Stimulated activated CD8-positive, alpha-beta memory T cell treated with anti-CD3 and anti-CD28 coated beads, Interleukin-4, amount 100 ng/mL, for 24 hours (primary cell): Measurements from ENCODE around the gene APOBEC3C.
"Not testable (repeated sequence)": the region's sequence is repeated elsewhere in the genome, so short reads cannot be mapped to it uniquely, and the experiment has no call there.

Experiments
- DNase-seq: peaks from one replicate; pipeline ENCODE4 v3.0.0-alpha.2; 2020; ENCODE audit warnings: low read depth

Gene APOBEC3C

DNA sequence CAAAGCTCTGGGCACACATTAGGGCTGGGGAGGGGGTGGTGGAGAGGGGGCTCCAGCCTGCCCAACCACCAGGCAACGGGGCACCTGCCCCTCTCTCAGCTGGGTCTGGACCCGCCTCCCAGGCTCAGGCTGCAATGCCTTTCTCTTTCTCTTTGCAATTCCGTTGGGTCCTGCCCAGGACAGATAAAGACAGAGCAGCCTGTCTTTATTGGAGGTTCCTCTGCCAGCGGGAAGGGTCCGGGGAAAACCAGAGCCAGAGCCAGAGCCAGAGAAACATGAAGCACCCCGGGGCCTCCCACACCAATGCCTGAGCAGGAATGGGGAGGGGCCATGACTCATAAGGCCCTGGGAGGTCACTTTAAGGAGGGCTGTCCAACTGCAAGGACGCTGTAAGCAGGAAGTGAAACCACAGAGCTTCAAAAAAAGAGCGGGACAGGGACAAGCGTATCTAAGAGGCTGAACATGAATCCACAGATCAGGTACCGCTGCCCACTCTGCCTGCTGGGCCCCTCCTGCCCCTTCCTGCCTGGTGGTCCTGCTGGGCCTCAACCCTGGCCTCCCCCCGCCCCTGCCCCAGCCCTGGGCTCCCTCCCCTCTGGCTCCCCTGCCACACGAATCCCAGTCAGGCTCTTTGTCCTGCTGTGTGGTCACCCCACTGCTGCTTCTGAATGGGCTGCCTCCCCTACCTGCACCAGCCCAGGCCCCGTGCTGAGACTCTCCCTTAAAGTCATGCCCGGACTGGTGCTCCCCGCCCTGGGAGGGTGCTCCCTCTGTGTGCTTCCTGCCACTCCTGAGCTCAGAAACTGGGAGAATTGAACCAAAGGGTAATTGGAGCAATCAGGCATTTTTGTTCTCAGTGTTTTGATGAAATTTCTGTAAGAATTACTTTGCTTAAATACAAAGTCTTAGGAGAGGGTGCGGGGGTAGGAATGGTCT, 31.8 kb upstream of the APOBEC3C start, which contains the start of gene APOBEC3B:
APOBEC3B (plus strand) TSS at position 356 of the 936 bp plus-strand sequence; CDS start at position 463, 107 bp downstream.
- DNase-seq: peak; percentile 47

- no peak for DNase-seq
These were observed 29.8 kb upstream of the APOBEC3C start for GRCh38 chr22:38984224-38984623.

GRCh38 chr22:38984784-38985757, 29.0 kb upstream of the APOBEC3C start:
- peak; percentile 66 for DNase-seq

GRCh38 chr22:38986629-38987028, 27.4 kb upstream of the APOBEC3C start:
- DNase-seq: no peak

DNA sequence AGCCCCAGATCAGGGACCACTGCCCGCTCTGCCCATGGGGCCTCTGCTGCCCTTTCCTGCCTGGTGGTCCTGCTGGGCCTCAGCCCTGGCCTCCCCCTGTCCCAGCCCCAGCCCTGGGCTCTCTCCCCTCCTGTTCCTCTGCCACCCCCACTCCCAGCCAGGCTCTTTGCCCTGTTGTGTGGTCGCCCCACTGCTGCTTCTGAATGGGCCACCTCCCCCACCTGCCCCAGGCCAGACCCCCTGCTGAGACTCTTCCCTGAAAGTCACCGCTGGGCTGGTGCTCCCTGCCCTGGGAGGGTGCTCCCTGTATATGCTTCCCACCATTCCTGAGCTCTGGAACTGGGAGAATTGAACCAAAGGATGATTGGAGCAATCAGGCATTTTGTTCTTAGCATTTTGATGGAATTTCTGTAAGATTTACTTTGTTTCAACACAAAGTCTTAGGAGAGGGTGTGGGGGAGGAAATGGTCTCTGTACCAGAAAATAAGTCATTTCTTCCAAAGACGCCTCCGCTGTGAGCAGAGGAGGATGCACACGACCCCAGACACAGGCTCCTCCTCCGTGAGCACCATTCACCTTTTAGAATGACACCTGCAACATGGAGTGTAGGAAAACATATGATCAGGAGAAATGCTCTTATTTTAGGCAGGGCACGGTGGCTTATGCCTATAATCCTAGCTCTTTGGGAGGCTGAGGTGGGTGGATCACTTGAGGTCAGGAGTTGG, 26.7 kb upstream of the APOBEC3C start:
- DNase-seq: no peak

- no peak for DNase-seq
These were observed 24.6 kb upstream of the APOBEC3C start for GRCh38 chr22:38989466-38989865.

DNA sequence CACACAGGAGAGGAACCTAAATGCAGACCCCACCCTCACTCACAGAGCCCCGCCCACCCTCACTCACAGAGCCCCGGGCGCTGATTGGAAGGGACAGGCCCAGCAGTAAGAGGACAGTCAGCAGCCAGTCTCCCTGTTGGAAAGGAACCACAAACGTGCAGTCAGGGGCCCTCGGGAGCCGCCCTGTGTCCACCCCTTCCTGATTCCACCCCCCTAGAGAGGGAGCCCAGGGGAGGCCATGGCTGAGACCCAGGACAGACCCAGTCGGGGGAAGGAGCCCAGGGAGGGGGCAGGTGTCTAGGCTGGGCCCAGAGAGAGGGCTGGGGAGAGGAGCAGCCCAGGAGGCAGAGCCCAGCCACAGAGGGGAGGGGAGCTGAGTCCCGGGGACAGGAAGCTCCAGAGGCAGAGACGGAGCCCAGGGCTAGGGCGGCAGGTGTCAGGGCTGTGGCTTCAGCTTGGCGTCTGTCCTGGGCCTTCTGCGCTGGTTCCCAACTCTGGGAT, 21.1 kb upstream of the APOBEC3C start:
- not testable (repeated sequence) for DNase-seq

- no peak for DNase-seq
These were observed 18.0 kb upstream of the APOBEC3C start for GRCh38 chr22:38996105-38996504.

DNA sequence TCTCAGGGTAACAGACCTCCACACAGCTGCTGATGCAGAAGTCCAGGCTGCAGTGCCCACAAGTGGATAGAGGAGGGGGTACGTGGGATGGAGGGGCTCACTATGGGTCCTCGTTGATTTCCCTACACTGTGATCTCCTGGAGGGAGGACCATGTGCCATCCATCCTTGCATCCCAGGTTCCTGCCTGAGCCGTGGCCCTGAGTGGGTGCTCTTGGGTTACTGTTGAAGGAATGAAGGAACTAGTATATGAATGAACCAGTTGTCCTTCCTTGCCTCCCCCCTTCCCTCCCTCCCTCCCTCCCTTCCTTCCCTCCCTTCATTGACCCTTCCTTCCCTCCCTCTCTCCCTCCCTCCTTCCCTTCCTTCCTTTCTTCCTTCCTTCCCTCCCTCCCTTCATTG, 16.5 kb upstream of the APOBEC3C start:
- DNase-seq: no peak

DNA sequence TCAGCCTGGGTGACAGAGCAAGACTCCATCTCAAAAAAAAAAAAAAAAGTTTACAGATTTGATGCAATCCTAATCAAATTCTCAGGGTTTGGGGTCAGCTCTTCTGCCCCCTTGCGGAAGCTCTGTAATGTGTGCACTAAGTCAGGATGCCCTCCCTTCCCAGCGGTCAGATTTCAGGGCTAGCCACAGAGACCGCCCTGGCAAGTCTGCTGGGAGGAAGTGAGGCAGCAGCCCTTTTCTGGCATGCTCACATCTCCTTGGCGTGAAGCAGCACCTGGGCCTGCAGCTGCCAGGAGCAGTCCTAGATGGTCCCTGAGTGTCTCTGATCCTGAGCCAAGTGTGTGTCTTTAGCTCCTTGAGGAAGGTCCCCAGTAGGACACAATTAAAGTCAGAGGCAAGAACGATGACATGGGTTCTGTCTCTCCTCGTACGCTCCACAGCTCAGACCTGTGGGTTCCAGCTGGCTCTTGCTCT, 10.9 kb upstream of the APOBEC3C start:
- DNase-seq: peak; percentile 60

DNA sequence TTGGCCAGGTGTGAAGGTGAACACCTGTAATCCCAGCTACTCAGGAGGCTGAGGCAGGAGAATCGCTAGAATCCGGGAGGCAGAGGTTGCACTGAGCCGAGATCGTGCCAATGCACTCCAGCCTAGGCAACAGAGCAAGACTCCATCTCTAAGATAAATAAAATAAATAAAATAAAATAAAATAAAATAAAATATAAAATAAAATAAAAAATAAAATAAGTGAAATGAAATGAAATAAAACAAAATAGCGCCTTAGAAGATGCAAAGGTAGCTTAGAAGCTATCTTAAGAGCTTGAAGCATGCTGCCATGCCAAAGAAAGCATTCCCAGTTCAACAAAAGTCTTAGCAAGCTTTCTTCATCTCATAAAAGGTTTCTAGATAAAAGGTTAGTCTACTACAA, 6.9 kb upstream of the APOBEC3C start:
- no peak for DNase-seq

DNA sequence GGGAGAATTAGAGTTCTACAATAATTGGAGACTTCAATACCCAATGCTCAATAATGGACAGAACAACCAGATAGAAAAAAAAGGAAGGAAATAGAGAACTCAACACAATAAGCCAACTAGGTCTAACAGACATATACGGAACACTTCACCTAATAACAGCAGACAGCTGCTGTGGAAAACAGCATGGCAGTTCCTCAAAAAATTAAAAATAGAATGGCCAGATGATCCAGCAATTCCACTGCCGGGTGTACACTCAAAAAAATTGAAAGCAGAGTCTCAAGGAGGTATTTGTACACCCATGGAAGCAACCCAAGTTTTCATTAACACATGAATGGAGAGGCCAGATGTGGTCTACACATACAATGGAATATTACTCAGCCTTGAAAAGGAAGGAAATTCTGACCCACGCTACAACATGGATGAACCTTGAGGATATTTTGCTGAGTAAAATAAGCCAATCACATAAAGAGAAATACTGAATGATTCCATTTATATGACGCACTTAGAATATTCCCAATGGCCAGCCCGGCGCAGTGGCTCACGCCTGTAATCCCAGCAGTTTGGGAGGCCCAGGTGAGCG, 5.7 kb upstream of the APOBEC3C start:
- not testable (repeated sequence) for DNase-seq

GRCh38 chr22:39010946-39011345, 3.1 kb upstream of the APOBEC3C start:
- DNase-seq: no peak

DNA sequence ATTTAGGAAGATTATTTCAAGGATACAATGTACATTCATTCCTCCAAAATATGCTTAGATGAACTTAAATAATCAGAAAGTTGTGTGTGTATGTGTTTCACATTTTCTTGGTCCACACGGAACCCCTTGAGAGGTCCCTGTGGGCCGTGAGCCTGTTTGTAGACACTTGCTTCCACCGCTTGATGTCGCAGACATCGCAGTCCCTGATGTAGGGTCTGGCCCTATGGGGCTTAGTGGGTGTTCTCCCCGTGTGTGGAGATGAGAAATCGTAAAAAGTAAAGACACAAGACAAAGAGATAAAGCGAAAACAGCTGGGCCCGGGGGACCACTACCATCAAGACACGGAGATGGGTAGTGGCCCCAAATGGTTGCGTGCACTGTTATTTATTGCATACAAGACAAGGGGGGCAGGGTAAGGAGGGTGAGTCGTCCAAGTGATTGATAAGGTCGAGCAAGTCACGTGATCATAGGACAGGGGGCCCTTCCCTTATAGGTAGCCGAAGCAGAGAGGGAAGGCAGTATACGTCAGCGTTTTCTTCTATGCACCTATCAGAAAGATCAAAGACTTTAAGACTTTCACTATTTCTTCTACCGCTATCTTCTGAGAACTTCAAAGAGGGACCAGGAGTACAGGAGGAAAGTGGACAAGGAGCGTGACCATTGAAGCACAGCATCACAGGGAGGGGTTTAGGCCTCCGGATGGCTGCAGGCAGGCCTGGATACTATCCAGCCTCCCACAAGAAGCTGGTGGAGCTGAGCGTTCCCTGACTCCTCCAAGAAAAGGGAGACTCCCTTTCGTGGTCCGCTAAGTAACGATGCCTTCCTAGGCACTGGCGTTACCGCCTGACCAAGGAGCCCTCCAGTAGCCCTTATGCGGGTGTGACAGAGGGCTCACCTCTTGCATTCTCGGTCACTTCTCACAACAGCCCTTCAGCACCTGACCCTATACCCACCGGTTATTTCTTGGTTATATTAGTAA, 1.2 kb upstream of the APOBEC3C start:
- no peak for DNase-seq

DNA sequence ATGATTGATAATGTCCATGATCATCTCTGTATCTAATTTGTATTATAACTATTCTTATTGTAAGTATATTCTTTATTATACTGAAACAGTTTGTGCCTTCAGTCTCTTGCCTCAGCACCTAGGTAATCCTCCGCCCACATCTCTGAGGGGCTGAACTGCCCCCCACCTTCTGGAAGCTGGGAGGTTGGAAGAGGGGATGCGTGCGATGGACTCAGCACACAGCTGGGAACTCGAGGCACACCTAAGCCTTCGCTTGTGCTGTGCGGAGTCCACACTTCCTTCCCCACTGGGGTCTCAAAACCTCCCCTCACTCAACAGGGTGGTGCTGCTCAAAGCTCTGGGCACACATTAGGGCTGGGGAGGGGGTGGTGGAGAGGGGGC, 506 bp upstream of the APOBEC3C start:
- not testable (repeated sequence) for DNase-seq

DNA sequence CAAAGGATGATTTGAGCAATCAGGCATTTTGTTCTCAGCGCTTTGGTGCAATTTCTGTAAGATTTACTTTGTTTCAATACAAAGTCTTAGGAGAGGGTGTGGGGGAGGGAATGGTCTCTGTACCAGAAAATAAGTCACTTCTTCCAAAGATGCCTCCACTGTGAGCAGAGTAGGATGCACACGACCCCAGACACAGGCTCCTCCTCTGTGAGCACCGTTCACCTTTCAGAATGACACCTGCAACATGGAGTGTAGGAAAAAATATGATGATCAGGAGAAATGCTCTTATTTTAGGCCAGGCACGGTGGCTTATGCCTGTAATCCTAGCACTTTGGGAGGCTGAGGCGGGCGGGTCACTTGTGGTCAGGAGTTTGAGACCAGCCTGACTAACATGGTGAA, 665 bp downstream of the APOBEC3C start:
- DNase-seq: not testable (repeated sequence)

DNA sequence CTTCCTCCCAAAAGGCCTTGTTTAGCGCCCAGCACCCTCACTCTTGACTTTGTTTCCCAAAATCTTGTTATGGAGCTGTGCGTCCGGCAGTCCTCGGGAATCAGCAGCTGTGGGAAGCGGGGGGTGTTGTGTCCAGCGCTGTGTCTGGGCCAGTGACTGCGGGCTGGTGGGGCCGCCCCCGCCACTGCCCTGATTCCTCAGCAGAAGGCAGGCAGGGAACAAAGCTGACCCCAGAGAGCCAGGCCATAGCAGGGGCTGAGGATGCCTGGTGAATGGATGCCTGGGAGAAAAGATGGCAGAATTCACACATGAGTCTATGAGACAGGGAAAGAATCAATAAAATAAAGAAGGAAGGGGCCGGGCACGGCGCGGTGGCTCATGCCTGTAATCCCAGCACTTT, 2.5 kb downstream of the APOBEC3C start:
- no peak for DNase-seq

DNA sequence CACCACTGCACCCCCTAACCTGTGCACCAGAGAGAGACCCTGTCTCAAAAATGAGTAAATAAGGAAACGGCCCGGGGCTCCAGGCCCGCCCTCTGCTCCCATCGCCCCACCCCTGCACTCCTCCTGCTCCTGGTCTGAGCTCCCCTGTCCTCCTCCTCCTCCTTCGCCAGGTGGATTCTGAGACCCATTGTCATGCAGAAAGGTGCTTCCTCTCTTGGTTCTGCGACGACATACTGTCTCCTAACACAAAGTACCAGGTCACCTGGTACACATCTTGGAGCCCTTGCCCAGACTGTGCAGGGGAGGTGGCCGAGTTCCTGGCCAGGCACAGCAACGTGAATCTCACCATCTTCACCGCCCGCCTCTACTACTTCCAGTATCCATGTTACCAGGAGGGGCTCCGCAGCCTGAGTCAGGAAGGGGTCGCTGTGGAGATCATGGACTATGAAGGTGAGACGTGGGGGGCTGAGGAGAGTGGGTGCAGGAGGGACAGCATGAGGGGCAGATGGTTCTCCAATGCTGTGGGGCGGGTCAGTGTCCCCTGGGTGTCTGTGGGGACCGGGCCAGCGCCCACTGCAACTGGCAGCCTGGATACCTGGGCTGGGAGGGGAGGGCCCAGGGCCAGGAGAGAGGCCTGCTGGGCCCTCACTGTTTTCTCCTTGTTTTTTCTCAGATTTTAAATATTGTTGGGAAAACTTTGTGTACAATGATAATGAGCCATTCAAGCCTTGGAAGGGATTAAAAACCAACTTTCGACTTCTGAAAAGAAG, 3.7 kb downstream of the APOBEC3C start:
- no peak for DNase-seq

- DNase-seq: not testable (repeated sequence)
These were observed 6.1 kb downstream of the APOBEC3C start for GRCh38 chr22:39020021-39020651.
